ENCODE results near the gene CHST15.

CHST15 gene

GRCh38 chr10:124074501-124075109, 18.8 kb downstream of the CHST15 start:
- no peaks in the 10 kb centered on the region for H3K9me3 Mint-ChIP-seq
- H3K27me3 Mint-ChIP-seq = no peaks in the 10 kb centered on the region
- peaks cover 14% of the 10 kb centered on the region for H3K4me1 Mint-ChIP-seq (ENCODE audit: low read depth)
- H3K36me3 Mint-ChIP-seq (ENCODE audit: low read depth) = no peaks in the 10 kb centered on the region
- H3K4me3 Mint-ChIP-seq = no peak overlapping the region
- no peak overlapping the region for H3K27ac Mint-ChIP-seq

GRCh38 chr10:124073978-124074377, 19.4 kb downstream of the CHST15 start:
- Mint-ChIP-seq H3K4me3 (no peak overlapping the region), H3K9me3 (no peaks in the 10 kb centered on the region), H3K27me3 (peaks cover 3% of the 10 kb centered on the region), H3K36me3 (ENCODE audit: low read depth) (no peaks in the 10 kb centered on the region), H3K4me1 (ENCODE audit: low read depth) (peaks cover 18% of the 10 kb centered on the region), H3K27ac (no peak overlapping the region)

- Mint-ChIP-seq H3K9me3 (no peaks in the 10 kb centered on the region), H3K36me3 (ENCODE audit: low read depth) (no peaks in the 10 kb centered on the region), H3K4me1 (ENCODE audit: low read depth) (peaks cover 19% of the 10 kb centered on the region), H3K4me3 (no peak overlapping the region), H3K27ac (no peak overlapping the region), H3K27me3 (peaks cover 3% of the 10 kb centered on the region)
Observed at GRCh38 chr10:124072541-124072940, 20.9 kb downstream of the CHST15 start.

- H3K4me3 Mint-ChIP-seq = no peak overlapping the region
- no peak overlapping the region for H3K27ac Mint-ChIP-seq
- H3K27me3 Mint-ChIP-seq = peaks cover 3% of the 10 kb centered on the region
- no peaks in the 10 kb centered on the region for H3K36me3 Mint-ChIP-seq (ENCODE audit: low read depth)
- no peaks in the 10 kb centered on the region for H3K9me3 Mint-ChIP-seq
- H3K4me1 Mint-ChIP-seq (ENCODE audit: low read depth) = peaks cover 19% of the 10 kb centered on the region
Observed at GRCh38 chr10:124072106-124072505, 21.3 kb downstream of the CHST15 start.

GRCh38 chr10:124071141-124071540, 22.3 kb downstream of the CHST15 start:
- Mint-ChIP-seq H3K36me3 (ENCODE audit: low read depth) (no peaks in the 10 kb centered on the region), H3K4me1 (ENCODE audit: low read depth) (peaks cover 23% of the 10 kb centered on the region), H3K4me3 (no peak overlapping the region), H3K27ac (no peak overlapping the region), H3K27me3 (peaks cover 3% of the 10 kb centered on the region), H3K9me3 (no peaks in the 10 kb centered on the region)

GRCh38 chr10:124070666-124071065, 22.7 kb downstream of the CHST15 start:
- Mint-ChIP-seq H3K27me3 (peaks cover 3% of the 10 kb centered on the region), H3K9me3 (no peaks in the 10 kb centered on the region), H3K36me3 (ENCODE audit: low read depth) (no peaks in the 10 kb centered on the region), H3K4me1 (ENCODE audit: low read depth) (peaks cover 27% of the 10 kb centered on the region), H3K27ac (no peak overlapping the region), H3K4me3 (no peak overlapping the region)

- Mint-ChIP-seq H3K36me3 (ENCODE audit: low read depth) (no peaks in the 10 kb centered on the region), H3K9me3 (no peaks in the 10 kb centered on the region), H3K27me3 (peaks cover 3% of the 10 kb centered on the region), H3K4me1 (ENCODE audit: low read depth) (peaks cover 33% of the 10 kb centered on the region), H3K4me3 (no peak overlapping the region), H3K27ac (no peak overlapping the region)
Observed at GRCh38 chr10:124069341-124070264, 23.8 kb downstream of the CHST15 start.

- Mint-ChIP-seq H3K36me3 (ENCODE audit: low read depth) (no peaks in the 10 kb centered on the region), H3K4me1 (ENCODE audit: low read depth) (peaks cover 34% of the 10 kb centered on the region), H3K27ac (no peak overlapping the region), H3K4me3 (no peak overlapping the region), H3K9me3 (no peaks in the 10 kb centered on the region), H3K27me3 (peaks cover 3% of the 10 kb centered on the region)
Observed at GRCh38 chr10:124068929-124069328, 24.5 kb downstream of the CHST15 start.

GRCh38 chr10:124067825-124068400, 25.5 kb downstream of the CHST15 start:
- no peaks in the 10 kb centered on the region for H3K9me3 Mint-ChIP-seq
- H3K36me3 Mint-ChIP-seq (ENCODE audit: low read depth) = no peaks in the 10 kb centered on the region
- peaks cover 36% of the 10 kb centered on the region for H3K4me1 Mint-ChIP-seq (ENCODE audit: low read depth)
- no peak overlapping the region for H3K27ac Mint-ChIP-seq
- peaks cover 3% of the 10 kb centered on the region for H3K27me3 Mint-ChIP-seq
- H3K4me3 Mint-ChIP-seq = no peak overlapping the region

GRCh38 chr10:124066781-124067714, 26.4 kb downstream of the CHST15 start:
- no peaks in the 10 kb centered on the region for H3K9me3 Mint-ChIP-seq
- H3K36me3 Mint-ChIP-seq (ENCODE audit: low read depth) = no peaks in the 10 kb centered on the region
- H3K27ac Mint-ChIP-seq = no peak overlapping the region
- H3K27me3 Mint-ChIP-seq = peaks cover 3% of the 10 kb centered on the region
- no peak overlapping the region for H3K4me3 Mint-ChIP-seq
- H3K4me1 Mint-ChIP-seq (ENCODE audit: low read depth) = peaks cover 39% of the 10 kb centered on the region

- Mint-ChIP-seq H3K4me3 (no peak overlapping the region), H3K27ac (no peak overlapping the region), H3K36me3 (ENCODE audit: low read depth) (no peaks in the 10 kb centered on the region)
Observed at GRCh38 chr10:124066126-124066700, 27.2 kb downstream of the CHST15 start.

GRCh38 chr10:124065382-124066125, 27.8 kb downstream of the CHST15 start:
- H3K4me3 Mint-ChIP-seq = no peak overlapping the region

More at GRCh38 chr10:124066126-124066700, 27.2 kb downstream of the CHST15 start:
- Mint-ChIP-seq H3K27me3 (peaks cover 3% of the 10 kb centered on the region), H3K9me3 (no peaks in the 10 kb centered on the region), H3K4me1 (ENCODE audit: low read depth) (peaks cover 36% of the 10 kb centered on the region)

GRCh38 chr10:124064676-124065075, 28.7 kb downstream of the CHST15 start:
- H3K27me3 Mint-ChIP-seq = peaks cover 3% of the 10 kb centered on the region
- no peaks in the 10 kb centered on the region for H3K9me3 Mint-ChIP-seq
- peaks cover 36% of the 10 kb centered on the region for H3K4me1 Mint-ChIP-seq (ENCODE audit: low read depth)
- H3K4me3 Mint-ChIP-seq = no peak overlapping the region
- H3K36me3 Mint-ChIP-seq (ENCODE audit: low read depth) = no peaks in the 10 kb centered on the region
- H3K27ac Mint-ChIP-seq = peak overlapping the region; percentile 45

More at GRCh38 chr10:124065382-124066125, 27.8 kb downstream of the CHST15 start:
- no peaks in the 10 kb centered on the region for H3K36me3 Mint-ChIP-seq (ENCODE audit: low read depth)
- peaks cover 36% of the 10 kb centered on the region for H3K4me1 Mint-ChIP-seq (ENCODE audit: low read depth)
- H3K27ac Mint-ChIP-seq = no peak overlapping the region
- peaks cover 3% of the 10 kb centered on the region for H3K27me3 Mint-ChIP-seq
- H3K9me3 Mint-ChIP-seq = no peaks in the 10 kb centered on the region
